Loucy (cell line): ENCODE measurements around the gene PDHA1.

ENCODE experiments used
- H2AFZ ChIP-seq: fragments of 200-600 bp; sonication (generic); 2 replicates; pipeline ENCODE4 v1.6.0; 2016; ENCODE audit warnings: antibody characterized with exemption, mild to moderate bottlenecking, low read length, moderate library complexity
- H3F3A ChIP-seq: fragments of 200-600 bp; 2 replicates; pipeline ENCODE4 v1.6.0; 2016; ENCODE audit warnings: antibody characterized with exemption, low read depth, mild to moderate bottlenecking
- H3K27me3 ChIP-seq: fragments of 200-600 bp; sonication (generic); 2 replicates; pipeline ENCODE4 v1.6.1; 2014; ENCODE audit warnings: low read length, mild to moderate bottlenecking; ENCODE audit not compliant: insufficient read depth, poor library complexity, severe bottlenecking
- H3K36me3 ChIP-seq: fragments of 200-600 bp; sonication (generic); 2 replicates; pipeline ENCODE4 v1.6.1; 2016; ENCODE audit warnings: low read length; ENCODE audit not compliant: insufficient read depth
- H3K4me1 ChIP-seq: fragments of 200-600 bp; sonication (generic); 2 replicates; pipeline ENCODE4 v1.5.1; 2014; ENCODE audit warnings: low read length, mild to moderate bottlenecking; ENCODE audit not compliant: insufficient read depth, poor library complexity, severe bottlenecking
- H3K4me2 ChIP-seq: fragments of 200-600 bp; sonication (generic); 2 replicates; pipeline ENCODE4 v1.6.0; 2014; ENCODE audit warnings: antibody characterized with exemption, low read length, low read depth, mild to moderate bottlenecking; ENCODE audit not compliant: poor library complexity, severe bottlenecking
- H3K4me3 ChIP-seq: fragments of 200-600 bp; sonication (generic); 2 replicates; pipeline ENCODE4 v1.5.1; 2014; ENCODE audit warnings: low read length, mild to moderate bottlenecking, mixed read lengths; ENCODE audit not compliant: poor library complexity, severe bottlenecking
- H3K79me2 ChIP-seq: fragments of 200-600 bp; sonication (generic); 2 replicates; pipeline ENCODE4 v1.6.1; 2014; ENCODE audit warnings: low read length; ENCODE audit not compliant: insufficient read depth
- H3K9ac ChIP-seq: fragments of 200-600 bp; sonication (generic); 2 replicates; pipeline ENCODE4 v1.6.0; 2014; ENCODE audit warnings: mild to moderate bottlenecking, low read depth, low read length, moderate library complexity; ENCODE audit not compliant: poor library complexity, severe bottlenecking
- H3K9me2 ChIP-seq: fragments of 200-600 bp; sonication (generic); replicated peaks from 2 replicates; pipeline ENCODE4 v1.6.1; 2016; ENCODE audit warnings: low read depth, low read length, mixed read lengths
- H3K9me3 ChIP-seq: fragments of 200-600 bp; sonication (generic); 2 replicates; pipeline ENCODE4 v1.6.1; 2014; ENCODE audit warnings: mild to moderate bottlenecking, antibody characterized with exemption, low read length, low read depth; ENCODE audit not compliant: insufficient read depth
- H4K20me1 ChIP-seq: fragments of 200-600 bp; sonication (generic); 2 replicates; pipeline ENCODE4 v1.6.0; 2014; ENCODE audit warnings: antibody characterized with exemption, low read length, mild to moderate bottlenecking; ENCODE audit not compliant: insufficient read depth, poor library complexity, severe bottlenecking
- CTCF ChIP-seq: fragments of 200-600 bp; sonication (generic); conservative IDR thresholded peaks from 2 replicates; pipeline ENCODE4 v1.5.1; 2014; ENCODE audit warnings: mild to moderate bottlenecking, antibody characterized with exemption, low read length
- EZH2phosphoT487 ChIP-seq: fragments of 200-600 bp; IDR thresholded peaks from 2 replicates; pipeline ENCODE4 v1.6.1; 2018; ENCODE audit warnings: antibody characterized with exemption, mild to moderate bottlenecking, moderate library complexity, borderline replicate concordance

PDHA1 gene

GRCh38 chrX:19347916-19348315 is 4.2 kb downstream of the PDHA1 start:
- Histone ChIP-seq H3F3A (peaks cover 5% of the 10 kb centered on the region; the same call in 1 of the 2 replicates), H3K9me3 (no peaks in the 10 kb centered on the region), H3K36me3 (peaks cover 13% of the 10 kb centered on the region; the same call in 1 of the 2 replicates), H3K9me2 (no peaks in the 10 kb centered on the region), H3K79me2 (peaks cover 48% of the 10 kb centered on the region), H2AFZ (no peak overlapping the region), H4K20me1 (peaks cover 16% of the 10 kb centered on the region), H3K4me1 (peaks cover 26% of the 10 kb centered on the region), H3K4me3 (no peak overlapping the region), H3K4me2 (peak overlapping the region; percentile 37), H3K9ac (no peak overlapping the region), H3K27me3 (no peaks in the 10 kb centered on the region)
- no peak for TF ChIP-seq CTCF
- no peak for TF ChIP-seq EZH2phosphoT487

DNA sequence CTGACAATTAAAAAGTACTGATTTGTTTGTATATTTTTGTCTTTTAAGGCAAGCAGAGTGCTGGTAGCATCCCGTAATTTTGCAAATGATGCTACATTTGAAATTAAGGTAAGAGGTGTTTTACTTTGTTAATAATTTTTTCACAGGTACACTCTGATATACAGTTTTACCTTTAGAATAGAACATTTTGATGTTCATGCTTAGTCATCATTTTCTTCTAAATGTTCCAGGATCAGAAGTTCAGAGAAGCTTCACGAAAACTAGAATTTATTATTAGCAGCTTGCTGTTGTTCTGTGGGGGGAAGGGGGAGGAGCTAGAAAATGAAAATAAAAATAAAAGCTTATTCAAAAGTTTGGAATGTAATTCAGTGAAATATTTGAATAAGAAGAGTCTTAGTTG is 5.5 kb downstream of the PDHA1 start:
- peaks cover 5% of the 10 kb centered on the region; the same call in 1 of the 2 replicates for H3F3A ChIP-seq
- no peaks in the 10 kb centered on the region for H3K9me3 ChIP-seq
- no peak overlapping the region for H2AFZ ChIP-seq
- H3K9ac ChIP-seq = no peak overlapping the region
- H3K9me2 ChIP-seq = no peaks in the 10 kb centered on the region
- peaks cover 16% of the 10 kb centered on the region for H4K20me1 ChIP-seq
- H3K36me3 ChIP-seq = peaks cover 22% of the 10 kb centered on the region; the same call in 1 of the 2 replicates
- H3K4me1 ChIP-seq = peaks cover 22% of the 10 kb centered on the region
- TF ChIP-seq EZH2phosphoT487 (no peak), CTCF (no peak)
- no peaks in the 10 kb centered on the region for H3K27me3 ChIP-seq
- peaks cover 44% of the 10 kb centered on the region for H3K79me2 ChIP-seq
- H3K4me3 ChIP-seq = no peak overlapping the region
- no peak overlapping the region for H3K4me2 ChIP-seq

- Histone ChIP-seq H3K9ac (peak overlapping the region; percentile 16), H2AFZ (no peak overlapping the region), H3K4me3 (peak overlapping the region; percentile 48), H3K27me3 (no peaks in the 10 kb centered on the region), H3K36me3 (peaks cover 37% of the 10 kb centered on the region; the same call in 1 of the 2 replicates), H3K4me2 (peak overlapping the region; percentile 50), H3K9me3 (no peaks in the 10 kb centered on the region), H3K79me2 (peaks cover 27% of the 10 kb centered on the region), H3F3A (peaks cover 5% of the 10 kb centered on the region; the same call in 1 of the 2 replicates), H4K20me1 (peaks cover 10% of the 10 kb centered on the region), H3K9me2 (no peaks in the 10 kb centered on the region), H3K4me1 (peaks cover 22% of the 10 kb centered on the region)
- TF ChIP-seq CTCF (no peak), EZH2phosphoT487 (no peak)
Observed at GRCh38 chrX:19350941-19351384, 7.2 kb downstream of the PDHA1 start.
